Measurements from ENCODE around the gene HSPB7. TPM values are rescaled to one million over a fixed set of nuclear protein-coding genes. Genes with fewer than 3 reads are reported as not detected.

Gene HSPB7
- total and polyA plus RNA-seq, 2 experiments from 2014 or later: 0.13 TPM; not detected in 1

DNA sequence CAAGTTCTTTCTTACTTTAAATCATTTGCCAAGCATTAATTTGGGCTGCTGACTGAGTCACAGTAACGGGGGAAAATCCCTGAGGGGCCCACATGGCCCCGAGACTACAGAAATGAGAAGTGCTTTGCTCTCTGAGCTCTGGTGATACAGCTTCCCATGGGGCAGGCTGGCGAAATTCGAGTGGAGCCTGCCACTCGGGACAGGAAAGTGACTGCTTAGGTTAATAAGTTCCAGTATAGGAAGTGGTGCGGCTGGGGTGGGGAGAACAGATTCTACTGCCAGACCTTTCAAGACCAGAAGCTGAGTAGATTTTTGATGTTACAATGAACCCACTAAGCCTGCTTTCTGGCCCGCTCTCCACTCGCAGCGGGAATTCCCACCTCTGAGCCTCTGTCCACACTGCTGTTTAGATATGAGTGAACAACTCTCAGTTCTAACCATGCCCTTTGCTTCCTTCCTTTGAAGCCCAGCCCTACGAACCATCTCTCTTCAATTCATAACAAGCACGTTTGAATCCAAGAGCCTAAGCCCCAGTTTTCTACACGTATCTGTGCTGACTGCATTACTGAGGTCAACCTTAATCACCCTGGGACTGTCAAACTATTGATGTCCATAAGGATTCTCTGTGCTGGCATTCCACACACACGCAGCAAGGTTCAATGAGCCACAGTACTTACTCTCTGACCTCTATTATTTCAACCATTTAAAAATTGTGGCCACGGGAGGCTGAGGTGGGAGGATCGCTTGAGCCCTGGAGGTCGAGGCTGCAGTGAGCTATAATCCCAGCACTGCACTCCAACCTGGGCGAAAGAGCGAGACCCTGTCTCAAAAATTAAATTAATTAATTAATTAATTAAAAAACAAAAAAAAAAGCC is 51.5 kb downstream of the HSPB7 start:
- Mint-ChIP-seq H3K9me3 (peaks cover 19% of the 10 kb centered on the region), H3K27me3 (ENCODE audit: insufficient read depth, low read depth, poor library complexity) (peaks cover 11% of the 10 kb centered on the region), H3K4me3 (no peak overlapping the region), H3K27ac (no peak overlapping the region), H3K4me1 (peaks cover 5% of the 10 kb centered on the region), H3K36me3 (ENCODE audit: low read depth) (peaks cover 32% of the 10 kb centered on the region)
- H4K20me1 ChIP-seq (replicated peaks; ENCODE audit: insufficient read depth): peaks cover 10% of the 10 kb centered on the region; the same call in 1 of the 2 replicates
- DNase-seq (ENCODE audit: low spot score) (no peak), ATAC-seq (no peak)
- no peaks in the 10 kb centered on the region for H3K27me3 ChIP-seq (ENCODE audit: insufficient read depth)
- H3F3A ChIP-seq (replicated peaks; ENCODE audit: low read depth): no peaks in the 10 kb centered on the region
- no peak overlapping the region for H3K4me2 ChIP-seq
- TF ChIP-seq, protein P1, sequence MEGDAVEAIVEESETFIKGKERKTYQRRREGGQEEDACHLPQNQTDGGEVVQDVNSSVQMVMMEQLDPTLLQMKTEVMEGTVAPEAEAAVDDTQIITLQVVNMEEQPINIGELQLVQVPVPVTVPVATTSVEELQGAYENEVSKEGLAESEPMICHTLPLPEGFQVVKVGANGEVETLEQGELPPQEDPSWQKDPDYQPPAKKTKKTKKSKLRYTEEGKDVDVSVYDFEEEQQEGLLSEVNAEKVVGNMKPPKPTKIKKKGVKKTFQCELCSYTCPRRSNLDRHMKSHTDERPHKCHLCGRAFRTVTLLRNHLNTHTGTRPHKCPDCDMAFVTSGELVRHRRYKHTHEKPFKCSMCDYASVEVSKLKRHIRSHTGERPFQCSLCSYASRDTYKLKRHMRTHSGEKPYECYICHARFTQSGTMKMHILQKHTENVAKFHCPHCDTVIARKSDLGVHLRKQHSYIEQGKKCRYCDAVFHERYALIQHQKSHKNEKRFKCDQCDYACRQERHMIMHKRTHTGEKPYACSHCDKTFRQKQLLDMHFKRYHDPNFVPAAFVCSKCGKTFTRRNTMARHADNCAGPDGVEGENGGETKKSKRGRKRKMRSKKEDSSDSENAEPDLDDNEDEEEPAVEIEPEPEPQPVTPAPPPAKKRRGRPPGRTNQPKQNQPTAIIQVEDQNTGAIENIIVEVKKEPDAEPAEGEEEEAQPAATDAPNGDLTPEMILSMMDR (conservative IDR thresholded peaks at IDR 0.05; ENCODE audit: low read depth in 2 of 2): no peak
- TF ChIP-seq, protein P2, sequence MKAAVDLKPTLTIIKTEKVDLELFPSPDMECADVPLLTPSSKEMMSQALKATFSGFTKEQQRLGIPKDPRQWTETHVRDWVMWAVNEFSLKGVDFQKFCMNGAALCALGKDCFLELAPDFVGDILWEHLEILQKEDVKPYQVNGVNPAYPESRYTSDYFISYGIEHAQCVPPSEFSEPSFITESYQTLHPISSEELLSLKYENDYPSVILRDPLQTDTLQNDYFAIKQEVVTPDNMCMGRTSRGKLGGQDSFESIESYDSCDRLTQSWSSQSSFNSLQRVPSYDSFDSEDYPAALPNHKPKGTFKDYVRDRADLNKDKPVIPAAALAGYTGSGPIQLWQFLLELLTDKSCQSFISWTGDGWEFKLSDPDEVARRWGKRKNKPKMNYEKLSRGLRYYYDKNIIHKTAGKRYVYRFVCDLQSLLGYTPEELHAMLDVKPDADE (IDR thresholded peaks at IDR 0.05): no peak
- TF ChIP-seq ZNF331 (CRISPR knock-in tag; IDR thresholded peaks at IDR 0.05; ENCODE audit: low read depth): no peak
- TF ChIP-seq POLR2AphosphoS5 (IDR thresholded peaks at IDR 0.05; ENCODE audit: low read depth): no peak
- TF ChIP-seq CREB1 (CRISPR knock-in tag; IDR thresholded peaks at IDR 0.05; ENCODE audit: low read depth): no peak
- TF ChIP-seq EZH2 (IDR thresholded peaks at IDR 0.05; ENCODE audit: low read depth, unreplicated experiment): no peak
- TF ChIP-seq, protein P3, sequence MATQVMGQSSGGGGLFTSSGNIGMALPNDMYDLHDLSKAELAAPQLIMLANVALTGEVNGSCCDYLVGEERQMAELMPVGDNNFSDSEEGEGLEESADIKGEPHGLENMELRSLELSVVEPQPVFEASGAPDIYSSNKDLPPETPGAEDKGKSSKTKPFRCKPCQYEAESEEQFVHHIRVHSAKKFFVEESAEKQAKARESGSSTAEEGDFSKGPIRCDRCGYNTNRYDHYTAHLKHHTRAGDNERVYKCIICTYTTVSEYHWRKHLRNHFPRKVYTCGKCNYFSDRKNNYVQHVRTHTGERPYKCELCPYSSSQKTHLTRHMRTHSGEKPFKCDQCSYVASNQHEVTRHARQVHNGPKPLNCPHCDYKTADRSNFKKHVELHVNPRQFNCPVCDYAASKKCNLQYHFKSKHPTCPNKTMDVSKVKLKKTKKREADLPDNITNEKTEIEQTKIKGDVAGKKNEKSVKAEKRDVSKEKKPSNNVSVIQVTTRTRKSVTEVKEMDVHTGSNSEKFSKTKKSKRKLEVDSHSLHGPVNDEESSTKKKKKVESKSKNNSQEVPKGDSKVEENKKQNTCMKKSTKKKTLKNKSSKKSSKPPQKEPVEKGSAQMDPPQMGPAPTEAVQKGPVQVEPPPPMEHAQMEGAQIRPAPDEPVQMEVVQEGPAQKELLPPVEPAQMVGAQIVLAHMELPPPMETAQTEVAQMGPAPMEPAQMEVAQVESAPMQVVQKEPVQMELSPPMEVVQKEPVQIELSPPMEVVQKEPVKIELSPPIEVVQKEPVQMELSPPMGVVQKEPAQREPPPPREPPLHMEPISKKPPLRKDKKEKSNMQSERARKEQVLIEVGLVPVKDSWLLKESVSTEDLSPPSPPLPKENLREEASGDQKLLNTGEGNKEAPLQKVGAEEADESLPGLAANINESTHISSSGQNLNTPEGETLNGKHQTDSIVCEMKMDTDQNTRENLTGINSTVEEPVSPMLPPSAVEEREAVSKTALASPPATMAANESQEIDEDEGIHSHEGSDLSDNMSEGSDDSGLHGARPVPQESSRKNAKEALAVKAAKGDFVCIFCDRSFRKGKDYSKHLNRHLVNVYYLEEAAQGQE (IDR thresholded peaks at IDR 0.05; ENCODE audit: unreplicated experiment): no peak
- no peaks in the 10 kb centered on the region for H3K79me2 ChIP-seq (replicated peaks; ENCODE audit: insufficient read depth)
- H3K36me3 ChIP-seq (ENCODE audit: insufficient read depth): no peaks in the 10 kb centered on the region; the same call in 1 of the 2 replicates
- H3K9me2 ChIP-seq (ENCODE audit: insufficient read depth): no peaks in the 10 kb centered on the region
- no peak overlapping the region for H2AFZ ChIP-seq
- no peaks in the 10 kb centered on the region for H3K4me1 ChIP-seq (ENCODE audit: insufficient read depth)
- H3K27ac ChIP-seq (ENCODE audit: low read depth): no peak overlapping the region
- H3K4me3 ChIP-seq: no peak overlapping the region
